NCI-H510A treated with DMSO at 0.1 percent for 48 hours (cell line): Measurements from ENCODE around the gene TRIM33.
A peak's percentile ranks its signal among the peaks of the same experiment; 100 is the strongest.

ENCODE experiments used
- DNase-seq: peaks from one replicate; lab custom pipeline; 2025; lab: John Stamatoyannopoulos, UW

The TRIM33 gene

GRCh38 chr1:114350731-114351445 is 160.1 kb downstream of the TRIM33 start:
- no peak for DNase-seq

- DNase-seq: no peak
Observed at GRCh38 chr1:114349891-114350605, 161.0 kb downstream of the TRIM33 start.

- DNase-seq: no peak
Observed at GRCh38 chr1:114347431-114348209, 163.4 kb downstream of the TRIM33 start.

GRCh38 chr1:114346480-114347029 is 164.4 kb downstream of the TRIM33 start:
- DNase-seq: peak; percentile 90

GRCh38 chr1:114345930-114346479 is 165.0 kb downstream of the TRIM33 start:
- DNase-seq: no peak

- DNase-seq: no peak
Observed at GRCh38 chr1:114344656-114345055, 166.3 kb downstream of the TRIM33 start.
